Measurements from ENCODE around the gene BMPER. TPM values are rescaled to one million over a fixed set of nuclear protein-coding genes. Genes with fewer than 3 reads are reported as not detected.
A peak's percentile ranks its signal among the peaks of the same experiment; 100 is the strongest.

The BMPER gene
- total and polyA plus RNA-seq, 8 donors = 0.14 to 1.6 (median 0.46) TPM

GRCh38 chr7:34104992-34105391, 199.7 kb downstream of the BMPER start:
- Histone ChIP-seq H3K9me3 (no peaks in the 10 kb centered on the region), H3K4me3 (no peak overlapping the region), H3K36me3 (no peaks in the 10 kb centered on the region), H3K27me3 (no peaks in the 10 kb centered on the region), H3K27ac (no peak overlapping the region), H3K4me1 (no peaks in the 10 kb centered on the region)
- no peak for TF ChIP-seq CTCF (IDR thresholded peaks at IDR 0.05)
- no peak for ATAC-seq
- no peak for DNase-seq
- FAIRE-seq = no peak
- intact Hi-C loops (cut with DNase I) = no loop called here
- 52 to 69% methylated on average over 1 of the region's 1 CpG for WGBS, 2 donors

- 73 to 76% methylated on average over 5 of the region's 5 CpGs for WGBS, 2 donors
- FAIRE-seq = no peak
These were observed 201.9 kb downstream of the BMPER start for GRCh38 chr7:34107276-34107675.

GRCh38 chr7:34108165-34108564, 202.8 kb downstream of the BMPER start:
- no peak for FAIRE-seq
- Histone ChIP-seq H3K4me3 (no peak overlapping the region), H3K4me1 (no peaks in the 10 kb centered on the region), H3K36me3 (no peaks in the 10 kb centered on the region), H3K9me3 (no peaks in the 10 kb centered on the region), H3K27ac (no peak overlapping the region), H3K27me3 (no peaks in the 10 kb centered on the region)
- WGBS, 2 donors = 37 to 39% methylated on average over 4 of the region's 4 CpGs
- ATAC-seq = peak; percentile 64 to 73 (median 68)
- no peak for TF ChIP-seq CTCF (IDR thresholded peaks at IDR 0.05)
- DNase-seq = peak in 1 of 6 donors; percentile 14
- intact Hi-C loops (cut with DNase I) = no loop called here

More at GRCh38 chr7:34107276-34107675, 201.9 kb downstream of the BMPER start:
- no peaks in the 10 kb centered on the region for H3K36me3 ChIP-seq
- no peak overlapping the region for H3K4me3 ChIP-seq
- no peaks in the 10 kb centered on the region for H3K27me3 ChIP-seq
- peak in 1 of 4 donors; percentile 52 for ATAC-seq
- intact Hi-C loops (cut with DNase I) = no loop called here
- no peaks in the 10 kb centered on the region for H3K4me1 ChIP-seq
- H3K27ac ChIP-seq = no peak overlapping the region
- TF ChIP-seq CTCF (IDR thresholded peaks at IDR 0.05) = no peak
- no peaks in the 10 kb centered on the region for H3K9me3 ChIP-seq
- DNase-seq = no peak

GRCh38 chr7:34109936-34110780, 204.8 kb downstream of the BMPER start:
- no peaks in the 10 kb centered on the region for H3K9me3 ChIP-seq
- DNase-seq (no peak), FAIRE-seq (no peak), ATAC-seq (no peak)
- H3K4me3 ChIP-seq = no peak overlapping the region
- H3K27ac ChIP-seq = no peak overlapping the region
- no peaks in the 10 kb centered on the region for H3K36me3 ChIP-seq
- TF ChIP-seq CTCF (IDR thresholded peaks at IDR 0.05) = no peak
- no peaks in the 10 kb centered on the region for H3K27me3 ChIP-seq
- no peaks in the 10 kb centered on the region for H3K4me1 ChIP-seq
- WGBS, 2 donors = 46 to 48% methylated on average over 8 of the region's 8 CpGs
- intact Hi-C loops (cut with DNase I) = no loop called here

GRCh38 chr7:34111031-34111430, 205.7 kb downstream of the BMPER start:
- Histone ChIP-seq H3K27me3 (no peaks in the 10 kb centered on the region), H3K27ac (no peak overlapping the region), H3K36me3 (no peaks in the 10 kb centered on the region), H3K9me3 (no peaks in the 10 kb centered on the region), H3K4me3 (no peak overlapping the region), H3K4me1 (no peaks in the 10 kb centered on the region)
- TF ChIP-seq CTCF (IDR thresholded peaks at IDR 0.05) = no peak
- DNase-seq = no peak
- no peak for FAIRE-seq
- intact Hi-C loops (cut with DNase I) = no loop called here
- no peak for ATAC-seq
- 67 to 78% methylated on average over 3 of the region's 3 CpGs for WGBS, 2 donors
